ENCODE measurements around the gene CYP3A4.
"Not testable (repeated sequence)": the region's sequence is repeated elsewhere in the genome, so short reads cannot be mapped to it uniquely, and the experiment has no call there.

The CYP3A4 gene

DNA sequence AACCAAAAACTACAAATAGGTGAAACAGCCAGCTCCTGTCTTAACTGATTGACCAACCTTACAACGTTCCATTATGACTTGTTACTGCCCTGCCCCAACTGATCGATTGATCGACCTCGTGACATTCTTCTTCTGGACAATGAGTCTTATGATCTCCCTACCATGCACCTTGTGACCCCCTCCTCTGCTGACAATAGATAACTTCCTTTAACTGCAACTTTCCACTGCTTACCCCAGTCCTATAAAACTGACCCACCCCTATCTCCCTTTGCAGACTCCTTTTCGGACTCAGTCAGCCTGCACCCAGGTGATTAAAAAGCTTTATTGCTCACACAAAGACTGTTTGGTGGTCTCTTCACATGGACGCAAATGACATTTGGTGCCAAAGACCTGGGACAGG is 60.8 kb downstream of the CYP3A4 start:
- not testable (repeated sequence) for DNase-seq (ENCODE audit: low read depth)

DNA sequence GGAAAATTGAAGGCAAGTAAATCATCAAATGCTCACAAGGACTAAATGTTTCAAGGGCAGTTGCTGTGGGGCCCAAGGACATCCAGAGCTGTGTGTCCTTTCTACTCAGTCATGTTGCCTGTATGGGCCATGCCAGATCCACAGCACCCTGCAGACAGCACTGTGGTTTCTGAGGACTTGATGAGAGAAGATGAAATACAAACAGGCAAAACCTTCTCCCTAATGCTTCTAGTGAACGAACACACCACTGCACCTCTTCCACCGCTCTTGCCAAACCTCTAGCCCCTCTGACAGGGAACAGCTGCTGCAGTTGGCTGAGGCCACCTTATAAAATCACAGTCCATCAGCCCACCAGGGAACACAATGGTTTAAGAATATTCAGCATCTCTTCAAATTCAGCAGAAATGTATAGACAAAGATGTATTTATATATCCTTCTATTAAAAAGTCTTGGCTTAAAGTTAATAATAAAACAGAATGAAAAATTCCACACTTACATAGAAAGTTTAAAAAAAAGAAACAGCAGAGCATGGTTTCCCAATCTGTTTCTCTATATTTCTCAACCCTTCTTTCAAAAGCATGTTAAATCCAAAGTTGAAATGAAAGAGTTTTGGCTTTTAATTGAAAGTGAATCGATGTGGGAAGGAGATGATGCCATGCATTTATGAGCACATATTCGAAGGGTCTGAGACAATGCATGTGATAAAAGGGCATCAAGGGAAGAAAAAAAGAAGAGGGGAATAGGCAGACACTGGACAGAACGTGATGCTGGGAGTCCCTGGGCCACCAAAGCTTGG is 63.0 kb downstream of the CYP3A4 start:
- DNase-seq (ENCODE audit: low read depth), result no peak

DNA sequence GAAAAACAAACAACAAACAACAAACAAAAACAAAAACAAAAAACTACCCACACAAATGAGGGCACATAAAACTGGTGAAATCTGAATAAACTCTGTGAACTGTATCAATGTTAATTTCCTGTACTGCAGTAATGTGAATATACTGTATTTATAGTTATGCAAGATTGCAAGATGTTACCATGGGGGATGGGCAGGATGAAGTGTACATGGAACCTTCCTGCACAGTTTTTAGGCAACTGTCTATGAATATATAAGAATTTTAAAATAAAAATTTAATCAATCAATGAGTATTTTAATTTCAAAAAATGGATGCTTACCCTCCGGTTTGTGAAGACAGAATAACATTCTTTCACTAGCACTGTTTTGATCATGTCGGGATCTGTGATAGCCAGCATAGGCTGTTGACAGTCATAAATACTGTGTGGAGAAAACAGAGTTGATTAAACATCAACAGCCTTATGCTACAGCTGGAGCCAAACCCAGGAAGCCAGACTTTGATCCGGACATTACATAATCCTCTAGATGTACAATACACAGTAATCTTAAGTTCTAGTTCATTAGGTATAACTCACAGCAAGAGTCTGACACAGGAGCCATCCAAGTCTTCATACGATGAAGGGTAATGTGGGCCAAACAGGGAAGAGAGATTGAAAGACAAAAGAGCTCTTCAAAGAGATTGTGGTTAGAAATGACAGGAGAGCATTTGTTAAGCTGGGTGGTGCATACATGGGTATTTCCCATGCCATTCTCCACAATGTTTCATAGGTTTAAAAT is 63.8 kb downstream of the CYP3A4 start:
- no peak for DNase-seq (ENCODE audit: low read depth)

DNA sequence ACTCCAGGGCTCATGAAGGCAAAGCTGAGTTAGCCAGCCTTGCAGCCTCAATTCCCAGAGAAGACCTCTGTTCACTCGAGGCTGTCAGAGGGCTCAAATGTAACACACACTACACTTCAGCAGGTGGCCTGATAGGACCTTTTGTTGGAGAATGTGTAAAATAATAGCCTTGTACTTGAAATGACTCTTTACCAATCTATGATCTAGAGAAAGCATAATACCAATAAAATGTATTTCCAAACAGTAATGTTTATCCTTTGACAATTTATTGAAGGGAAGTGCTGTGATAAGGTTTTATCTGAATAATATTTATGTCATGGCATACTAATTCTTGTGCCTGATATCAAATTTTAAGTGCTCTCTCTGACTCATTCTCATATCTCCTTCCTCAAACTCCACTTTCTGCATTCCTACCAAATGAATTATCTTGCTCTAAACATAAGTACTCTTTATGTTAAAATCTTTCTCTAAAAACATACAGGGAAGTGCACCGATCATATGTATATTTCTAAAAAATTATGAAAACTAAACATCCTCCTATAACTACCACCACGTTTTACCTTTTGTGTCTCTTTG is 69.9 kb downstream of the CYP3A4 start:
- DNase-seq (ENCODE audit: low read depth), result no peak

DNA sequence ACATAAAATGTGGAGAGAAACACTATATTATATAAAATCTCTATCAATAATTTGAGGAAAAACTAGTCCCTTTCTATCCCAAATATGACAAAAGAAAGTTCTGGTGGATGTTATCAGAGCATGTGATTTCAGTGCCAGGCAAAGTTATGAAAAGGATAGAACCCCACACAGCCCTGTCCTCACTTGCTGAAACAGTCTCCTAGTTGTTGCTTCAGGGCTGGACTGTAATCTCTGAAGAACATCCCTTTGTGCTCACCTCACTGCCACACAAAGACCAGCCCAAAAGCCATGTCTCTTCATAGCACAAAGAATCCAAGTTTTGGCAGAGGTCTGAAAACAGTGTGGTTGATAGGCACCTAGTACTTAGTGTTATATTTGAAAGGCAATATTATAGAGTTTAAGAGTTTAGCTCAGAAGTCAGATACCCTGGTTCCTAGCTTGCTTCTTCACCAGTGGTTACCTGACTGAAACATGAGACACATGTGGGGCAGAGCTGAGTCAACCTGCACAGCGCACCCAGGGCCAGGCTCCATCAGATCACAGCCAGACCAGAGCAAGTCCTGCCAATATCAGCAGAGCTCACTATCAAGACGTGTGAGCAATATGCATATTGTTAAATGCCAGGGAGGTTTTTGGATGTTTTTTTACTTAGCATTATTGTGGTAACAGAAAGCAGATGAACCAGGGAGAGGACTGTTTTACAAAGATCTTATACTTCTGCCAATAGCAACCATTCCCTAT is 74.0 kb downstream of the CYP3A4 start:
- no peak for DNase-seq (ENCODE audit: low read depth)

DNA sequence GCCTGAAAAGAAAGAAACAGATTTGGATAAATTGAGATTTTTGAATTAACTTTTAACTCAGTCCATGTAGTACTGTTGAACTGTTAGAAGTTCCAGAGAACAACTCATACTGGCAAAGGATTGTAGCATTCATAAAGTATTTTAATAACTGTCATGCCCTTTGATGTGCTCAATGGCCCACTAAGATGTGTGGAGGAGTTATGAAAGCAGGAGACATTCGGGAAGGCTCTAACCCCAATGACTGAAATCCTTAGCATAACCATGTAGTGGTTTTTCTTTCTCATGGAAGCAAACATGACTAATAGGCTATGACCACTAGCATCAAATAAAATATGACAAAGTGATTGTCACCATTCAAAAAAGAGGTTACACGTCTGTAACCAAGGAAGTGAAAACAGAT is 74.7 kb downstream of the CYP3A4 start:
- no peak for DNase-seq (ENCODE audit: low read depth)

DNA sequence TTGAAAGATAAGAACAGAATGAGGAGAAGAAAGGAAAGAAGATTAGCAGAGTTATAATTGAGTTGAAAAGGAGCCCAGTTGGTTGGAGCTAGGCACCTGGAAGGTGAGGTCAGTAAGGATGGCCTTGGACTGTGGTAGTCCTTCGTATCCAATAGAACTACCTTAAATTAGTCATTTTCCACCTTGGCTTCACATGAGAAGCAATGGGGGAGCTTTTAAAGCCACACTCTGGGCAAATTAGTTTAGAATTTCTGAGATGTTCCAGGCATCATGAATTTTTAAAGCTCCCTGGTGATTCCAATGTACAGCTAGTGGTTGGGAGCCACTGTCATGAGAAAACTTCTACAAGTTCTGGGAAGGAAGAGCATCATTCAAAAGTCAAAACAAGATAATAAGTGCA is 76.9 kb downstream of the CYP3A4 start:
- DNase-seq (ENCODE audit: low read depth), result peak; percentile 11
